GM12872 (cell line): ENCODE results near the gene KDM4C.

Source experiments
- TF ChIP-seq, protein P1 (sequence below): IDR thresholded peaks from 3 replicates; pipeline ENCODE4 v1.5.1; 2011; ENCODE audit warnings: low read depth, mild to moderate bottlenecking, low read length, moderate library complexity; ENCODE audit not compliant: insufficient read depth

Gene KDM4C

DNA sequence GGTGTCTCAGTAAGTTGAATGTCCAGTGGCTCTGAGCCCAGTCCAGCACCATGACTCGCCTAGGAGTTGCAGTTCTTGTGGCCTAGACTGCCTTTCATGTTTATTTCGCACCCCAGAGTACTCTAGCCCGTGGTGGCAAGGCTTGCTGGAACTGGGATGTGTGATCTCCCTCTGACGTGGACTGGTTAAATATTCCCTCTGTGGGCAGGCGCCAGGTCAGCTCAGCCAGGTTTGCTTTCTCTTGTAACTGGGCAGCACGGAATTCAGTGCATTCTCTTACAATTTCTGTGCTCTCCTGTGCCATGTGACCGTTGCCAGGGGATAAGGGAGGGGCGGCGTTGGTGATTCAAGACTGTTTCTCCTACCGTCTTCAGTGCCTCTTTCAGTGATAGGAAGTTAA, 270.8 kb downstream of the KDM4C start:
- TF ChIP-seq, protein P1, sequence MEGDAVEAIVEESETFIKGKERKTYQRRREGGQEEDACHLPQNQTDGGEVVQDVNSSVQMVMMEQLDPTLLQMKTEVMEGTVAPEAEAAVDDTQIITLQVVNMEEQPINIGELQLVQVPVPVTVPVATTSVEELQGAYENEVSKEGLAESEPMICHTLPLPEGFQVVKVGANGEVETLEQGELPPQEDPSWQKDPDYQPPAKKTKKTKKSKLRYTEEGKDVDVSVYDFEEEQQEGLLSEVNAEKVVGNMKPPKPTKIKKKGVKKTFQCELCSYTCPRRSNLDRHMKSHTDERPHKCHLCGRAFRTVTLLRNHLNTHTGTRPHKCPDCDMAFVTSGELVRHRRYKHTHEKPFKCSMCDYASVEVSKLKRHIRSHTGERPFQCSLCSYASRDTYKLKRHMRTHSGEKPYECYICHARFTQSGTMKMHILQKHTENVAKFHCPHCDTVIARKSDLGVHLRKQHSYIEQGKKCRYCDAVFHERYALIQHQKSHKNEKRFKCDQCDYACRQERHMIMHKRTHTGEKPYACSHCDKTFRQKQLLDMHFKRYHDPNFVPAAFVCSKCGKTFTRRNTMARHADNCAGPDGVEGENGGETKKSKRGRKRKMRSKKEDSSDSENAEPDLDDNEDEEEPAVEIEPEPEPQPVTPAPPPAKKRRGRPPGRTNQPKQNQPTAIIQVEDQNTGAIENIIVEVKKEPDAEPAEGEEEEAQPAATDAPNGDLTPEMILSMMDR, result no peak

DNA sequence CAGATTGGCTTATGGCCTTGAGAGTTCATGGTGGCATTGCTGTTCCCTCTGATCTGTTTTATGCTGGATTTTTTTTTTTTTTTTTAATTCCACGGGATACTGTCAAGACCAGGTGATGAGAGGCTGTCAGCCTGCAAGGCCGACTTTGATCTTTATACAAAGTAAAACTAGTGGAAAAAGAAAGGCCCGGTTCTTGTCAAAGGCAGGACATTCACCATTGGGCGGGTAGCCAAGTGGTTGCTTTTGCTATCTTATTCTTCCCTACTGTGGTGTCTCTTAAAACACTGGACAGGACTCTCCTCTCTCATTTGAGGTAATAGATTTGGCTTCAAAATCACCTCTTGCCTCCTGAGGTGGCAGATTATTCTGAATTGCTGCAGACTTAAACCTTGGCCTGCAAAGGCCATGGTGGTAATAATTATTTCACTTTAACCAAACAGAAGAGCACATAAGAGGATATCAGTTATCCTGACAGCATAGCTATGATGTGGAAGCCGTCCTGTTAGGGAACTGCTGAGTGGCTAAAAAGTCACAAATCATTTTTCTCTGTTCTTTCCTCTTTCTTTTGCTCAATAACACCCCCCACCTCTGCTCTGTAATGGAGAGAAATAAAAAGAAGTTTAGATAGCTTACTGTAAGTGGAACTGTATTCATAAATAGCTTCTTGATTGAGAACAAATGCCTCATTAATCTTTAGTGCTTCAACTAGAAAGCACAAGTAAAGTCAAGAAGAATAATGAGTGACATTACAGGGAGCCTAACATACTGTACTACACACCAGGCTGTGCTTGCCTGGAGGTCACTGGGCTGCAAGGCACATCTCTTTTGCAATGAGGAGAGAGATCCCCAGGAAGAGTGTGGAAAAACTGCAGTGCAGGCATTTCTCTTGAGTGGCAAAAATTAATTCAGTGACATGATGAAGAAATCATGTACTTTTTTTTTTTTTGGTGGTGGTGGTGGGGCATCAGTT, 275.6 kb downstream of the KDM4C start:
- TF ChIP-seq, protein P1, result no peak

DNA sequence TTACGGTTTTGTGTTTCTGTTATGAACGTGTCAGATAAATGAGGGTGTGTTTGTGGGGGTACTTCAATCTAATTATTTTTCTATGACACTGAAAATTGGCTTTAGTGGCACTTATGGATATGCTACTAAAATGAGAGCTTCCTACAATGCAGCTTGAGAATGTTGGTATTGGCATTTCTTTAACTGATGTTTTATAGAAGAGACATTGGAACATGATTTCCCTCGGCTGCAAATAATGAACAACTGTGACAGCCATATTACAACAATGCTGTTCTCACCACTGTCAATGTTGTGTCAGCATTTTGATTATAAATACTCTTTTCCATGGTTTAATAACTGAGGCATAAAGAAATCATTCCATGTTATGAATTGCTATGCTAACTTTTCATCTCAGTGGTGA, 279.4 kb downstream of the KDM4C start:
- TF ChIP-seq, protein P1, result no peak

DNA sequence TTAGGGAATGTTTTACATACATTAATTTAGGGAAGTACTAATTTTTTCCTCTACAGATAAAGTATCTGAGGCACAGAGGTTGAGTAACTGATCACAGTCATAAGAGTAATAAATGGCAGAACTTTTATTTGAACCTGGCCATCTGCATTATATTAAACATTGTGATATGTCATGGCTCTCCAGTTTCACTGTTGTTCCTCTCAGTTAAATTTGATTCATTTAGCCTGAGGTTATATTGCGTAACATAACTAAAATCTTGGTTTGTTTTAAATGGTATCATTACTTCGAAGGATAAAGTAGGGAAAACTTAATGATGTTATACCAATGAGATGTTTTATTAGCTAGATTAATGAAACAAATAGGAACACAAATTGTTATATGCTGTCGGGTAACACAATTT, 284.4 kb downstream of the KDM4C start:
- TF ChIP-seq, protein P1, result no peak

DNA sequence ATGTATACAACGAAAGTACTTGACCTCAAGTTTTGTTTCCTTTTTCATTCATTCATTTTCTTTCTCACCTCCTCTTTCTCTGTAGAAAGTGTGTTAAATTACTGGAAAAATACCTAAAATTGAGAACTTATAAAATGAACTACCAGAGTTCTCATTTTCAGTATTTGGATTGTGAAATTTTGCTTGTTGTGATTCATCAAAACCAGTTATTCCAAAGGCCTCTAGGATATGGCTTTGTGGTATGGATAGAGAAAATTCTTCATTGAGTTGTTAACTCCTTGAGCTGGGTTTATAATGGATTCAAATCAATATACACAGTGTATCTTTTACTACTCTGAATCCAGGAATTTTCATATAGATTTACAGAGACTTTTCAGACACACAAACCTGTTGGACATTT, 287.6 kb downstream of the KDM4C start:
- TF ChIP-seq, protein P1, result no peak

DNA sequence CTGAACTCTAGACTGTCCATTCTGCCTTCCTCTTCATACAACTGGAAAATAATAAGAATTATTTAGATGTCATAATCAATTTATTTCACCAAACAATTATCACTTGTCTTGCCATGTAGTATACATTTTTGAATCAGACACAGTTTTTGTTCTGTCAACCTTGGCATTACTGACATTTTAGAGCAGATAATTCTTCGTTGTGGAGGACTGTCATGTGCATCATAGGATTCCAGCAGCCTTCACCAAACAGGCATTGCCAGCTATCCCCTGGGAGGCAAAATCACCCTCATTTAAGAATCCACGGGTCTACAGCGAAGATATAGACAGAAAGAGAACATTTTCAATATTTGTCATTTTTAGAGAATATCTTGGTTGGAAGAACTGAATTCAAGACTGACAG, 293.9 kb downstream of the KDM4C start:
- TF ChIP-seq, protein P1, result no peak

DNA sequence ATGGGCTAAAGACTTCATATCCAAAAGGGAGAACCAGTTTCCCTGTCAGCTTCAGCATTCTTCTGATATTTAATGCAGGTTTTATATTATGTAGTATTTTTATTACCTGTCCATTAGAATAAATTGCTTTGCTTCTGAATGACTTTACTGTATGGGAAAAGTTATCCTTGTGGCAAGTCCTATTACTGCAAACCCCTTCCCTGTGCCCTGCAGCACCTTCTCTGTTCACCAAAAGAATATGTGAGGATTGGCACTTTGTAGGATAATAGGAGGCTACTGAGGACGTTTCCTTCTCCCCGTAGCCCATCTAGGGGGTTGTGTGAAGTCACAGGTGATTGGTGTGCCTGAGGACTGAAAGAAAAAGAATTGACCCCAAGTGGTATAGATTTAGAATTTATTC, 296.1 kb downstream of the KDM4C start:
- TF ChIP-seq, protein P1, result no peak
